Glutamatergic neuron (in vitro differentiated cells): Measurements from ENCODE around the gene MLLT3. TPM values are rescaled to one million over a fixed set of nuclear protein-coding genes. Genes with fewer than 3 reads are reported as not detected.

ENCODE experiments used
- DNase-seq: peaks from one replicate; pipeline ENCODE4 v3.0.0; 2022
- H3K27ac Mint-ChIP-seq: one replicate; pipeline ENCODE4 v1.8.0; 2020; ENCODE audit warnings: mild to moderate bottlenecking, mixed read lengths, inconsistent platforms; ENCODE audit not compliant: unreplicated experiment
- H3K27me3 Mint-ChIP-seq: one replicate; pipeline ENCODE4 v1.8.0; 2020; ENCODE audit warnings: mild to moderate bottlenecking, moderate library complexity, mixed read lengths, inconsistent platforms; ENCODE audit not compliant: unreplicated experiment
- H3K36me3 Mint-ChIP-seq: one replicate; pipeline ENCODE4 v1.8.0; 2020; ENCODE audit warnings: mild to moderate bottlenecking, mixed read lengths, inconsistent platforms; ENCODE audit not compliant: unreplicated experiment
- H3K4me1 Mint-ChIP-seq: one replicate; pipeline ENCODE4 v1.8.0; 2020; ENCODE audit warnings: mild to moderate bottlenecking, low read depth, mixed read lengths, inconsistent platforms; ENCODE audit not compliant: unreplicated experiment
- H3K4me3 Mint-ChIP-seq: one replicate; pipeline ENCODE4 v1.8.0; 2020; ENCODE audit warnings: mild to moderate bottlenecking, mixed read lengths, inconsistent platforms; ENCODE audit not compliant: unreplicated experiment
- H3K9me3 Mint-ChIP-seq: one replicate; pipeline ENCODE4 v1.8.0; 2020; ENCODE audit warnings: mild to moderate bottlenecking, moderate library complexity, mixed read lengths, inconsistent platforms; ENCODE audit not compliant: unreplicated experiment
- CTCF ChIP-seq: fragments of 200-600 bp; sonication (generic); IDR thresholded peaks from one replicate; pipeline ENCODE4 v1.5.0; 2021; ENCODE audit not compliant: partially characterized antibody, unreplicated experiment
- total RNA-seq: library from RNA; stranded (reverse); fragmentation: NEBNext Ultra II Directional; extraction: Animal tissue kit (Norgen Biotek cat#: 25700); gene quantifications from one replicate; pipeline ENCODE4 v1.2.1, GENCODE V29; 2021; ENCODE audit not compliant: unreplicated experiment

MLLT3 gene
- total RNA-seq, 1 donor from 2014 or later = 11.7 TPM

- Mint-ChIP-seq H3K27me3 (peaks cover 18% of the 10 kb centered on the region), H3K4me3 (peak overlapping the region; percentile 97), H3K4me1 (peaks cover 19% of the 10 kb centered on the region), H3K36me3 (no peaks in the 10 kb centered on the region), H3K27ac (peak overlapping the region; percentile 69), H3K9me3 (peaks cover 8% of the 10 kb centered on the region)
- TF ChIP-seq CTCF = no peak
- DNase-seq = peak; percentile 72
These were observed 599 bp downstream of the MLLT3 start for GRCh38 chr9:20621471-20622329.

- Mint-ChIP-seq H3K27ac (no peak overlapping the region), H3K4me3 (peak overlapping the region; percentile 97), H3K27me3 (peaks cover 18% of the 10 kb centered on the region), H3K4me1 (peaks cover 19% of the 10 kb centered on the region), H3K9me3 (peaks cover 8% of the 10 kb centered on the region), H3K36me3 (no peaks in the 10 kb centered on the region)
- DNase-seq = peak; percentile 28
- TF ChIP-seq CTCF = no peak
These were observed 1.4 kb downstream of the MLLT3 start for GRCh38 chr9:20620650-20621470.

- Mint-ChIP-seq H3K27me3 (peaks cover 18% of the 10 kb centered on the region), H3K4me1 (peaks cover 16% of the 10 kb centered on the region)
- TF ChIP-seq CTCF = no peak
These were observed 2.7 kb downstream of the MLLT3 start for GRCh38 chr9:20619487-20620200.

GRCh38 chr9:20618361-20618802 is 3.9 kb downstream of the MLLT3 start:
- H3K27ac Mint-ChIP-seq = no peak overlapping the region
- DNase-seq = no peak
- peaks cover 4% of the 10 kb centered on the region for H3K9me3 Mint-ChIP-seq
- no peak for TF ChIP-seq CTCF
- H3K27me3 Mint-ChIP-seq = peaks cover 14% of the 10 kb centered on the region
- no peak overlapping the region for H3K4me3 Mint-ChIP-seq
- peaks cover 9% of the 10 kb centered on the region for H3K4me1 Mint-ChIP-seq
- H3K36me3 Mint-ChIP-seq = no peaks in the 10 kb centered on the region

More at GRCh38 chr9:20619487-20620200, 2.7 kb downstream of the MLLT3 start:
- no peak for DNase-seq
- Mint-ChIP-seq H3K36me3 (no peaks in the 10 kb centered on the region), H3K9me3 (peaks cover 8% of the 10 kb centered on the region), H3K4me3 (peak overlapping the region; percentile 85), H3K27ac (no peak overlapping the region)
